Activated CD4-positive, alpha-beta T cell treated with anti-CD3 and anti-CD28 coated beads, Interleukin-10, Interleukin-2, amounts not matched to agents 100 ng/mL and 50 ng/mL, durations not matched to agents 16 hours and 8 hours (primary cell): Measurements from ENCODE around the gene LRRC4C.
"Not testable (repeated sequence)": the region's sequence is repeated elsewhere in the genome, so short reads cannot be mapped to it uniquely, and the experiment has no call there.

Experiments
- DNase-seq: peaks from one replicate; pipeline ENCODE4 v3.0.0-alpha.2; 2020

LRRC4C gene

DNA sequence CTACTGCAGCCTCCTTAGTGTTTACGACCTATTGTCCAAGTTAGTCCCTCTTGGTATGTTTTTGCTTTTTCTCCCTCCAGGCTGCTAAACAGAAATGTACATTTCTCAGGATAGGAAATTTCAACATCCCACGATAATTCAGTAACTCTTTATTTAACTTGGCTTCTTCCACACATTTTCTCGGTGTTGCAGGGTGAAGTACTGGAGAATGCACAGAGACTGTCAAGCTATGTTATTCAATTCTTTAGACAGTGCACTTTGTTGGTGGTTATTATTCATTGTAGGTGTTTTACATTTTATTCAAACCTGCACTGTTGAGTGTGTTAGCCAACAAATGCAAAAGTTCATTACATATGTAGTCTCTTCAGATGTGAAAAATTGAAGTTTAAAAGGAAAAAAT, 839.8 kb downstream of the LRRC4C start:
- DNase-seq = no peak

DNA sequence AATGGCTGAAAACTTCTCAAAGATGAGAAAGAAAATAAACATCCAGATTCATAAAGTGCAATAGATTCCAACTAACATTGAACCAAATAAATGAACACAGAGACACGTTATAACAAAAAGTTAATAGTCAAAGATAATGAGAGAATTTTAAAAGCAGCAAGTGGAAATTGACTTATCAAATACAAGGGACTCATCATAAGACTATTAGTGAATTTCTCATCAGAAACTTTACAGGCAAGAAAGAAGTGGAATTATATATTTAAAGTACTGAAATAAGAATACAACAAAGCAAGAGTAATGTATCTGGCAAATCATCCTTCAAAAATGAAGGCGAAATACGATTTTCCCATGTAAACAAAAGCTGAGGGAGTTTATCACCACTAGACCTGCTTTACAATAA, 852.7 kb downstream of the LRRC4C start:
- no peak for DNase-seq

DNA sequence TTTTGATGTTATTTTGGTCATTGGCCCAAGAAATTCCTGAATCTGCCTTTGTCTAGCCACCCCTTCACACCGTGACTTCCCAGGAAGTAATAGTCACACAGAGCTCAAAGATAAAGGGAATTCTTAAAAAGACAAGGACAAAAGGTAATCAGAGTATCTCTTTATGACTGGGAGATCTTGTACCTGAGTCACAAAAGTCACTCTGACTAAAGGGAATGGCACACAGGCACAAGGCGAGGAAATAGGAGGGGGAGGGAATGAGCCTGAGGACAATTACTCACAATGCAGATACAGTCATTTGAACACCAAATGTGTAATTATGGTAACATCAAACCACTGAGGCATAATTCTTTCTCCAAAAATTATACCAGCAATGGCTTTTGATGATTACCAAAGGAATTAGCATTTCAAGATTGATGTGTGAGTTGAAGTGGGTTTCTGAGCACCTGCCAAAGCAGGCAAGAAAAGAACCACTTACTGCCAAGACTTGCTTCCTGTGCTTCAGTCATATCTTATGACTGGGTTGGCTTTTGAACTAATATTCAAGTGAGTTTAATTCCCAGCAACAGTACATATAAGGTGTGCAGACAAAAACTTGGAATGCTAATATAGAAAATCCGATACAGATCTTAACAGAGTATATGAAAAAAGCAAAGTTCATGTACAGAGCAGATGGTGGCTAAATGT, 856.4 kb downstream of the LRRC4C start:
- no peak for DNase-seq

DNA sequence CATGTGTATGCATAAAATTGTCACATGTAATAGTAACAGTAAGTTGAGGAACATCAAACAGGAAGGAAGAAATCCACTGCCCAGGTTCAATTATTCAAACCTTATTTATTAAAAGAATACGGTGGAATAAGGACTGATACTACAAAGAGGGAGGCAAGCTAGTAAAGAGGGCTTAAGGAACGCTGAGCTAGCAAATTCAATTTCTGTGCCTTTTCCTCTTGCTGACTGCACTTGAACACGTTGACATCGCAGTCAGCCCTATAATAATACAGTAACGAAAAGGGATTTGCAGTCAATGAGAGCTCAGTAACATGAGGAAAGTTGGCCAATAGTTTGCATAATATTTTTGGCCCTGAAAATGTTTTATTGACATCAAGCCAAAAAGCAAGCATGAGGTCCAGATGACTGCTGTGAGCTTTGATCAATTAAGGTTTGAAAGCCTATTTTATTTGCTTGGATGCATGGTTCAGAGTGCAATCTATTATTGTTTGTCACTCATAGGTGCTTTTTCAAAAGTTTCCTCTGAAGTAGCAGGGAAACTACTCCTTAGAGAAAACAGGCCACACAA, 861.8 kb downstream of the LRRC4C start:
- DNase-seq = no peak

DNA sequence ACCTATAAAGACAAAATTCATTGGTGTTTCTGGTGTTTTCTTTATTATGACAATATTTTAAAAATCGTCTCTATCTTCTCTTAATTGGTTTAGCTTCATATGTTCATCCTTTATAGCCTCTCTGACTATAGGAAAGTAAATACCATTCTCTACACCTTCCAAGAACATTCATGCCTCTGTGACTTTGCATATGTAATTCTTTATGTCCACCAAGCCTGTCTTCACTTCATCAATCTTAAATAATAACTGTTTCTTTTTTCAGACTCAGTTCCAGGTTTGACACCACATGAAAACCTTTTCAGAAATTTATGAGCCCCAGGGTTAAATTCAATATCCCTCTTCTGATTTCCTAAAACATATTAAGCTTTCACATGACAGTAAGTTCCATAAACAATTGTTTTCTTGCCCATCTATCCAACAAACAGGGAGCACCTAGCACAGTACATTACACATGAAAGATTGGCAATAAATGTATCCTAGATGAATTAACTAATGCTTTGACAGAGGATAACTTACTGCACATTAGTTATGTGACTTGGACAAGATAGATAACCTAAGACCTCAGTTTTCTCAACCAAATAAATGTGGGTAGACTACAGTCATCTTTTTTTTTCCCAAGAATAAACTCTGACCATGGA, 886.1 kb downstream of the LRRC4C start:
- no peak for DNase-seq

DNA sequence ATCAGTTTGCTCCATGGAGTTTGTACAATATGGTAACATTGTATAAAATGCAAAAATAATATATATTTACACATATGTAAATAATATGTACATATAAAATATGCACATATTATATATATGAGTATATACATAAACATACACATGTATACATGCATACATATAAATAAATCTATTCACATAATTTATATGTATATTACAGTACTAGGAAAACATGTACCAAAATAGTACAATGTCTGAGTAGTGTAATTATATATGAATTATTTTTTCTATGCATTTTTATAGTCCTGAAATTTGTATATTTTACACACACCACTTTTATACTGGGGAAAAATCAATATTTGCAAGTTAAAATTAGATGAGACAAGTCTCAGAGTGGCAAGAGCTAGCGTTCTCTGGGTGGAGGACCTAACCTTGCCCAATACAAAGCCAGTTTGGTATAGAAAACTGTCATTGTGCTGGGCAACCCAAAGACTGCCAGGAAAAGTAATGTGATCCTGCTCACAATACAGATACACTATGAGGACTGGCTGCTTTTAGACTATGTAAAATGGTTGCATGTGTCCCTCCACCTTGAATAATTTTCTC, 889.4 kb downstream of the LRRC4C start:
- no peak for DNase-seq

DNA sequence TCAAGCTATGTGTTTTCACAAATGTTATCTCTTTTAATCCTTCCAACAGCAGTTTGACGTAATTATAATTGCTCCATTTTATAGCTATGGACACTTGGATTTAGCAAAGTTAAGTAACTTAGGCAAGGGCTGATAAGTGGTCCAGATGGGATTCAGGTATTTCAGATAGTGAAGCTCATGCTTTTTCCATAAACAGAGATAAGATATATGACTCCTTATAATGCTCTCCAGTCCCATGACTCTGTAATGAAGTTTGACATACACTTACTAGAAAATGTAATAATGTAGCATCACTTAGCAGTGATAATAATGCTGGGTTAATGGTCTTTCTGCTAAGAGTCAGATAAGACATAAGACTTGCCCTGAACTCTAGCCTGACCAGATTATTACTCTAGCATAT, 892.1 kb downstream of the LRRC4C start:
- no peak for DNase-seq

DNA sequence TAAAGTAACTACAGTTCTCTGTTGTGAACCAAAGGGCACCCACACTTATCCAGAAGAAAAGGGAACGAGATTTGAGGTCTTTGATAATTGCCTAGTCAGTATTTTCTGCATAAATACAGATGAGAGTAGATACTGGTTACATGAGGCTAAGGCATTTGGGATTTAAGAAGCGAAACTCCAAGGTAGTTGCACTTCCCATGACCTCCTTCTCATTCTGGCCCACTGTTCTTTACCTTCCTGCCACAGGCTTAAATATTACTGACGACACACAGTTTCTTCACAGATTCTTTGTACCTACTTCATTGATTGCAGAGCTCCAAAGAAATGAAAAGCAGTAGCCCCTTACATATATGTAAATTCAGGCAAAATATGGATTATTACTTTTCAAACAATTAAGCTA, 915.3 kb downstream of the LRRC4C start:
- no peak for DNase-seq

DNA sequence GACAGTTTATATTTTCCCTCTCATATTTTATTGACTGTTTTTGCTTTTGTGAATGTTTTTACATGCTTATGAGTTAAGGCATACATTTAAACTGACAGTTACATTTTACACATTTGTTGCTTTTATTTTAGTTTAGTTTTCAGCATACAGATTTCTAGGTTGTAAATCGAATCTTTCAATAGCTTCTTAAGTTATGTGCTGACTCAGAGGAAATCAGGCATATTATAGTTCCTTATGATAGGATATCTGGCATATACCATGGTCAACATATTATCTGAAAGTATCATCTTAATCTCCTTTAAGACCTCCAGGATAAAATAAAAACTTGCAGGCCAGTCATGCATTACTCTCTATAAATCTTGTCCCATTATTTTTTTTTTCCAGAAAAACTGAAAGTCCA, 916.6 kb downstream of the LRRC4C start:
- no peak for DNase-seq

DNA sequence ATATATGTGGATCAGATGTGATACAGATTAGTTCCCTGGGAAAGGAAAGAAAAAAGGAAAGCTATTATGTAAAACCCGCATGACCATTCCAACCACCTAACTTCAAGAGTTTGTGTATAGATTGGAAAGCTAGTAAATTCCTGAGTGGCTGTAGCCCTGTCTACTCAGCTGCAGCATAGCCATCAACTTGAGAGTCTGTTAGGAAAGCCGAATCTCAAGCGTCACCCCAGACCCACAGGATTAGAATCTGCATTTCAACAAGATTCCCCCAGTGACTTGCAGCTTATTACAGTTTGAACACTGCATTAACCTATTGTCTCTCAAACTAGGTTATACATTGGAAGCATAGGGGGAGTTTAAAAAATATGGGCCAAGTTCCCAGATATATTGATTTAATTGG, 921.7 kb downstream of the LRRC4C start:
- DNase-seq = no peak

DNA sequence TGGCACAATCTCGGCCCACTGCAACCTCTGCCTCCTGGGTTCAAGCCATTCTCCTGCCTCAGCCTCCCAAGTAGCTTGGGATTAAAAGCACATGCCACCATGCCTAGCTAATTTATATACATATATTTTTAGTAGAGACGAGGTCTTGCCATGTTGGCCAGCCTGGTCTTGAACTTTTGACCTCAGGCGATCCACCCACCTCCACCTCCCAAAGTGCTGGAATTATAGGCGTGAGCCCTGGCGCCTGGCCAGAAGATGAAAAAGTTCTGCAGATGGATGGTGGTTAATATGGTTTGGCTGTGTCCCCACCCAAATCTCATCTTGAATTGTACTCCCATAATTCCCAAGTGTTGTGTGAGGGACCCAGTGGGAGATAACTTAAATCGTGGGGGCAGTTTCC, 937.4 kb downstream of the LRRC4C start:
- not testable (repeated sequence) for DNase-seq

DNA sequence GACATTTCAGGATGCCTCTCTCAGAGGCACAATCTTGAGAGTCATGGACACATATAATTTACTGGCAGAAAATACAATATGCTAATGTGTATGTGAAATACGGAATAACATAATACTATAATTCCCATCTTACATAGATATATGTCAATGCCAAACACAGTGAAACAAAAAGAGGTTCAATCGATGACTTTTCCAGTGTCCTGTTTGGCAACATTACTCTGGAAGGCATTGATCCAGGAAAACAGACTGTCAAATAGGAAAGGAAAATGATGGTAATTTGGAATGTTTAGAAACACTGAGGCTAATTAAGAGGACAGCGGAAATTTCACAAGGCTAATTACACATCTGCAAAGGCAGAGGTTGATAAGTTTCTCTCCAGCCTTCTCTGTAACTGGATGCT, 942.3 kb downstream of the LRRC4C start:
- no peak for DNase-seq

DNA sequence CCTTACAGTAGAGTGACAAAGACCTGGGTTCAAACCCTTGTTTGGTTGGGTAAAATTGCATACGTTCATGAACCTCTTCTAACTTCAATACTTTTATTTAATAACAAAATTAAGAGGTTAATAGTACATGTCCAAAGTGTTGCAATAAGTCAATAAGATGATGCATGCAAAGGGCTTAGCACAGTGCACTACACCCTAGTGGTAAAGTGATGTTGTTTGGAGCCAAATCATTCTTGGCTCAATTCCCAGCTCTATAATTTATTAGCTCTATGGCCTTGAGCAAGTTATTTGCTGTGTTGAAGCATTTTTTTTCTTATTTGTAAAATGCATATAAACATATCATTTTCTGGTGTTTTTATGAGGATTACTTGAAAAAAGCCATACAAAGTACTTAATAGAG, 945.3 kb downstream of the LRRC4C start:
- DNase-seq = no peak

DNA sequence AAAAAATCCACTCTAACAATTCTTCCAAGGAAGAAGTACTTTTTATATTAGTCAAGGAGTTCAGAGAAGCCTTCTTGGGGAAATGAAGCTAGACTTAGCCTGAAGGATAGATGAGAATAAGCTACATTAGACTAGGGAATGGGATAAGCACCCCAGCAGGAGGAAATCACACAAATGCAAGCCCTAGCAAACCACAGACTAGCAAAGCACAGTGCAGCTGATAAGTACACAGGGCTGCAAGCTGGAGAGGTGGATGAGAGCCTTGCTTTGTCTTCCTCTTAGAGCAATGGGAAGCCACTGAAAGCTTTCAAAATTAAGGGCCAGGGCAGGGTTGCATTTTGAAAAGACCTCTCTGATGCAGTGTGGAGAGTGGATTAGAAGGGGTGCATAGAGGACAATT, 946.2 kb downstream of the LRRC4C start:
- no peak for DNase-seq

DNA sequence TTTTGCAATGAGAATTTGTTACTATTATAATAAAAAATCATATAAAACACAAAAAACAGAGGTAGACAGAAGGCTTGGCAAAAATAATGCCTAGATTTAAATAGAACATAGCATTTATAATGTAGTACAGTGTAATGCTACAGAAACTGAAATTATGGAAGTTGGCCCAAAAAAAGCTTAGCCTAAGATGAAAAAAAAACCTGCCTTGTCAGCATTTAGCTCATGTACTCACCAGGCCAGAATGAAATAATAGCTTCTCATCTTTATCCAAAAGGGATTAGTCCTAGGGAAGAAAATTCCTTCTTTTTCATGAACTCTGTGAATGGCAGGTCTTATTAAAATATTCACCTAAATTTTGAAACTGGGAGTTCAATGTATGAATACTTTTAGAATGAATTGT, 951.1 kb downstream of the LRRC4C start:
- DNase-seq = no peak

DNA sequence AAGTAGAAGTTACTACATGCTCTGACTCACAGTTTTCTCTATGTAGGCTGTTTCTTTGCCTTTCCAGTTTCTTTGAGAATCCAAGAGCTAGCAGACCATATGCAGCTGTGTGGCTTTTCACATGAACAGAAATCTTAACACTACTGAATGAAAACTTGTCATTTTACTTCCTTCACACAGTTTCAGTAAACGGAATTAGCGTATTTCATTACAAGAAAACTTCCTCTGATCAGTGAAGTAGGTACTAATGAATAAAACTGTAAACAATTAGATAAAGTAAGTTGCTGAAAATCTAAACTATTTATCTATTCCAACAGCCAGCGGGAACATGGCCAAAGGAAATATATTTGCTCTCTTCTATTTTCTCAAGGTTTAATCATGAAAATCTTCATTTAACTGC, 953.2 kb downstream of the LRRC4C start:
- no peak for DNase-seq

DNA sequence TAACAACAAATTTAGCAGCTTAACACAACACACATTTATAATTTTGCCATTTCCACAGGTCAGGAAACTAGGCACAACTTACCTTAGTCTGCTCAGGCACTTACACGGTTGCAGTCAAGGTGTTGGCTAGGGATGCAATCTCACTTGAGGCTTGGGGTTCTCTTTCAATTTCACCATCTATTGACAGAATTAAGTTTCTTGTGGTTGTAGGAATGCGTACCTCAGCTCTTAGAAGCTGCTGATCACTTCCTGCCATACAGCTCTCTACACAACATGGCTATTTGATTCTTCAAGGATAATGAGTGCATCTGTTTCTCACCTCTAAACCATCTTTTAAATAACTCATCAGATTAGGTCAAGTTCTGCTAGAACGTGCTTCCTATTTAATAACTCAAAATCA, 968.1 kb downstream of the LRRC4C start:
- no peak for DNase-seq

DNA sequence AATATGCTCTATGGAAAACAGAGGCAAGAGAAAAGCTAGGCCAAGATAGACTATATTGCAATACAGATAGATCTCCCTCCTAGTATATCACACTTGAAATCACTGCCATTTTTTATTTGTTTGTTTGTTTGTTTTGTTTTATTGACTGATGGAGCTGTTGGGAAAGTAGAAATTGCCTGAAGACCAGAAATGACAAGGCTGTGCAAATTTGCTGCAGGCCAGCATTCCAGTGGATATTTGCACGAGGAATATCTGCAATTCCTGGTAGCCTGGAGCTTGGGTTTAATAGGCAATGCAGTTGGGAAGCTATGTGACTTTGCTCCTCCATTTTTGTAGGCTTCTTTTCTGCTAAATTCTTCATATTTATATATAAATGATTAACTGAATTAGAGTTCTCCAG, 991.7 kb downstream of the LRRC4C start:
- DNase-seq = no peak

DNA sequence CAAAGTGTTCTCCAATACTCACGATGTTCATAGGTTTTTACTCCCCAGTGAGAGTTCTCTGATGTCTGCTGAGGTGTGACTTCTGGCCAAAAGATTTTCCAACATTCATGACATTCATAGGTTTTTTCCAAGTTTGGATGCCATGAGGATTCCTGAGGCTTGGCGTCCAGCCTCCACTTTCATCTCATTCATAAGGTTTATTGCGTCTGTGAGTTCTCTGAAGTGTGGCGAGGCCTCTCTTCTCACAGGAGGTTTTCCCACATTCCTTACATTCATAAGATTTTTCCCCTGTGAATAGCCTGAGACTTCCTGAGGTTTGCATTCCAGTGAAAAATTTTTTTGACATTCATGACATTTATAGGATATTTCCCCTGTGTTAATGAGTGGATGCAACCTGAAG, 1014.1 kb downstream of the LRRC4C start:
- no peak for DNase-seq

DNA sequence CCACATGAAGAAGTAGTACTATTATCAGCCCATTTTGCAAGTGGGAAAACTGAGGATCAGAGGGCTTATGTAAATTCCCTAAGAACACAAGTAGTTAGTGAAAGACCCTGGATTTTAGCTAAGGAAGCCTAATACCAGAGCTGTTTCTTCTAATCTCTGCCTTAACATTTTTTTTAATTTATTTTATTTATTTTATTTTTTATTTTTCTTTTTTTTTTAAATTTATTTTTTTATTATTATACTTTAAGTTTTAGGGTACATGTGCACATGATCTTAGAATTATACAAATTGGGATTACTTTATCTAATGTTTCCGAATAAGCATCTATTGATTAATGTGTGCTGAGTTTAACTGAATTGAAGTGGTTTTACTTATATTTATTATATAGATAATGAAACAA, 1015.3 kb downstream of the LRRC4C start:
- DNase-seq = no peak

DNA sequence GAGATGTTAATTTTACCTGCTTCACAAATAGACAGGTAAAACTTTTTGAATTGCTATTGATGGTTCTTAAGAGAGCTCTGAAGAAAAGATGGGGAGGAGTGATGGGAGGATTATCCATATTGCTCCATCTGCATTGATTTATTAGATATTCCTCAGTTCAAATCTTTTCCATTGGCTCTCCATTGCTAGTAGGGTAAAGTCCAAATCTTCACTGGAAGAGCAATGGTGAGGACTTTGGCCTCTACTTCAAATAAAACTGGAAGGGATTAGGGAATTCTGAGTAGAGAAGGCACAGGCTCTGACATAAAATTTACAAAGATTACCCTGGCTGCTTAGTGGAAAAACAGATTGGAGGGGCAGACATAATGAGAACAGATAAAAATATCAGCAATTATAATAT, 1024.1 kb downstream of the LRRC4C start:
- no peak for DNase-seq

DNA sequence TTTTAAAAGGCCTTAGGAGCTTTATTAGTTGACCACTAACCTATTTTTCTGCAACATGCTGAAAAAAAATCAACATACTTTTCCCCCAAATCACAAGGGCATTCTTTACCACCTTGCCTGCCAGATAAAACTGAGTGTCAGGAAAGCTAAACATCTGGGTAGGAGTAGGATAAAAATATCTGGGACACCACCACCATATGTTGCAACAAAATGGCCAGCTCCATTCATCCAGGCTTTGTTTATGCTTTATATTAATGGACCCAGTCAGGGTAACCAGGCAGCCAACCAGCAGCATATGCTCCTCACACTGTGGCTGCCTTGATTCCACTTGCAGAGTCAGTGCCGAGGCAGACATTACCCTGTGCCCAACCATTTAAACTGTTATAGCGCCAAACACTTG, 1024.5 kb downstream of the LRRC4C start:
- DNase-seq = no peak

DNA sequence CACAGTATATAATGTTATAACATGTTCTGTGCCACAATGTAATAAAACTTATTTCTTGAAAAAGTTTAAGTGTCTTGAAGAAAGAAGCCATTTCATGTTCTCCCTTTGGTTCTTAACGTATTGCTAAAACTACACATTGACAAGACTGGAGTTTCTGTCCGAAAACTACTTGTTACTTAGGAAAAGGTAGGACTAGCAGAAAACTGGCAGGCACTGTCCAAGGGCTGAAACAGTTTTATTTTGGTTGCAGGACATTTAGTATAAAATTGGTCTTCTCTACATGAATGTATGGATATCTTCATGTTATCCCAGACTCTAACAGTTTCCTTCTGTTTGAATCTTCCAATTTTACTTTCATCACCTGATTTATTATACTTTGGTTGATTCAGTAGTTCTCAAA, 1027.1 kb downstream of the LRRC4C start:
- DNase-seq = no peak

DNA sequence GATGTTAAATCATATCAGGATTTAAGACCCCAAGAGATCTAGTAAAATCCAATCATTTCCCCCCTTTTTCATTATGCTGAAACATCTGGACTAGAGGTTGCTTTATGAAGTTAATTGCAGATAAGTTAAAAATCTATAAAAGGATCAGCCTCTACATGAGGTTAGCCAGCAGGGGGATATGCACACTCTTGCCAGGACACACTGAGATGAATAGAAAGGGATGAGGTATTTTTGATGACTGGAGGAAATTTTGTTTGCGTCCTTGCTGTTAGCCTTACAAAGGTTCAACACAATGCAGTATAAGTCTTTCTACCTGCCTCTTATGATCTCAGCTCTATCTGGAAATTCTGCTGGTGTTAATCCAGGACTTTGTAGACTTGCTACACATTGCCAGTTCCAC, 1034.3 kb downstream of the LRRC4C start:
- DNase-seq = no peak
